GM19467 (cell line): ENCODE results near the gene KDM2A.
"Not testable (repeated sequence)": the region's sequence is repeated elsewhere in the genome, so short reads cannot be mapped to it uniquely, and the experiment has no call there.

Experiments used
- ATAC-seq: cut with Tn5 transposase; IDR thresholded peaks from one replicate; pipeline ENCODE4 v1.9.1; 2021; ENCODE audit warnings: mild to moderate bottlenecking, moderate library complexity; ENCODE audit not compliant: unreplicated experiment

Gene KDM2A

DNA sequence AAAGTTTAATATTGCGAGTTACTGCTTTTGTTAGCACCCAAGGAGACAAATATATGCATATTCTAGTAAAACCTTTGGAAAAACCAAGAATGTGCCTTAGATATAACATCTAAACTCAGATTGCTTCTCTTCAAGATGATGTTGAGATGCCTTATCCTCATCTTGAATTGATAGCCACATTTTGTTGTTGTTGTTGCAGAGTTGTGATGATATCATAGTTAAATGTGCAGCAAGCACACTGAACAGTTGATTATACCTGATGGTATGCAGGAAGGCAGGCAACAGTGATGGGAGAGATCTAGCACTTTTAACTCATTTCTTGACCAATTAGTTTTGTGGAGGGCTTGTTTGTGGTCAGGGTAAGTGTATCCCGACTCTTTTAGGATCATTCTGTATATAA lies 48.0 kb downstream of the KDM2A start:
- ATAC-seq, result no peak

DNA sequence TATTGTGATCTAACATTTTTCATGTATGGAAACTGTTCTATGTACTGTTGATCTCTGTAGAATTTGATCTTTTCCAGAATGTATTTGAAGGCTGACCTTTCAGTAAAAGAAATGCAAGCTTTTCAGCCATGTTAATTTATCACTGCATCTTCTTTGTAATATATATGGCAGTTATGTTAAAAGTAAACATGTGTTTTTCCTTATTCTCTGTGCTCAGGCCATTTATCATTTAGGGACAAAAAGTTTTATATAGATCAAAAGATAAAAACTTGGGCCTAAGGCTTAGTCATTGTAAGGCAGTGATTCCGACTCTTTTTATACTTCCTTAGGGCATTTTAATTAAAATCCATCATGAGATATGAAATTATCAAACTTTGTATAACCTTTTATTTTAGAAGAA lies 48.7 kb downstream of the KDM2A start:
- ATAC-seq, result no peak

DNA sequence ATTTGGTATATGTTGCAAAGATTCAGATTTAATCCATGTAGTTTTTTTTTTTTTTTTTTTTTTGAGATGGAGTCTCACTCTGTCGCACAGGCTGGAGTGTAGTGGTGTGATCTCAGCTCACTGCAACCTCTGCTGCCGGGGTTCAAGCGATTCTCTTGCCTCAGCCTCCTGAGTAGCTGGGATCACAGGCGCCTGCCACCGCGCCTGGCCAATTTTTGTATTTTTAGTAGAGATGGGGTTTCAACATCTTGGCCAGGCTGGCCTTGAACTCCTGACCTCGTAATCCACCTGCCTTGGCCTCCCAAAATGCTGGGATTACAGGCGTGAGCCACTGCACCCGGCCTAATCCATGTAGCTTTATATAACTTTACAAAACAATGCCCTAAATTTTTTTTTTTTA lies 49.8 kb downstream of the KDM2A start:
- ATAC-seq, result not testable (repeated sequence)

DNA sequence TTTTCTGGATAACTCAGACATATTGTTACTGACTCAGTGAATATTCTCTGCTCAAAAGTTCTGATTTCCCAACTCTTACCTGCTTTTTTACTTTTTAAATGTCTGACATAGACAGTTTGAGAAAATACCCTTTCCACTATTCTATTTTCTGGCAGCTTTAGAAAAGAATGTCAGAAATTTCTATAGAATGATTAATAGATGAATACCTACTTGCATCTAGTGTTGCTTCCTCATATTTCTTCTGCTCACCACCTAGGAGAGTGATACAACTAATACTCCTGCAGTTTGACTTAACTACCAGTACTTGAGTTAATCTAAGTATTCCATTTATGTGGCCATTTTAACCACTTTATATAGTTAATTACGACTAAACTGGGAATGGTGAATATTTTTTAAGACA lies 55.2 kb downstream of the KDM2A start:
- ATAC-seq, result no peak

DNA sequence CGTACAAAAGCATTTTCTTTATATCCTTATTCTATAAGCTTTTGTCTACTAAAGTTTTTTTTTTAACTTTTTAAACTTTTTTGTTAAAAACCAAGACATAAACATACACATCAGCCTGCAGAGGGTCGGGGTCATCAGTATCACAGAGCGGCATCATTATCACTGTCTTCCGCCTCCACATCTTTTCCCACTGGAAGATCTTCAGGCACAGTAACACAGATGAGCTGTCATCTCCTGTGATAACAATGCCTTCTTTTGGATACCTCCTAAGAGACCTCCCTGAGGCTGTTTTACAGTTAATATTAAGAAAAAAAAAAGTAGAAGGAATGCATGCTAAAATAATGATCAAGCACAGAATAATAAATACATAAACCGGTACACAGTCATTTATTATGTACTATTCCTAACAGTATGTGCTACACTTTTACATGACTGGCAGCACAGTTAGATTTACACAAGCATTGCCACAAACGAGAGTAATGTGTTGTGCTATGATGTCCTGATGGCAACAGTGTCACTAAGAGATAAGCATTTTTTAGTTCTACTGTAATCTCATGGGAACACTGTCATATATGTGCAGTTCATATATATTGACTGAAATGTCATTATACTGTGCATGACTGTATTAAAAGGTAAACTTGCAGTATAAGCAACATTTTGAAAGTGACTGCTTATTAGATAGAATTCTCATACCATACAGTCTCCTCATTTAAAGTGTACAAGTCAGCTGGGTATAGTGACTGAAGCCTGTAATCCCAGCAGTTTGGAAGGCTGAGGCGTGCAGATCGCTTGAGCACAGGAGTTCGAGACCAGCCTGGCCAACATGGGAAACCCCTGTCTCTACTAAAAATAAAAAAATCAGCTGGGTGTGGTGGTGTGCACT lies 58.6 kb downstream of the KDM2A start:
- ATAC-seq, result no peak

DNA sequence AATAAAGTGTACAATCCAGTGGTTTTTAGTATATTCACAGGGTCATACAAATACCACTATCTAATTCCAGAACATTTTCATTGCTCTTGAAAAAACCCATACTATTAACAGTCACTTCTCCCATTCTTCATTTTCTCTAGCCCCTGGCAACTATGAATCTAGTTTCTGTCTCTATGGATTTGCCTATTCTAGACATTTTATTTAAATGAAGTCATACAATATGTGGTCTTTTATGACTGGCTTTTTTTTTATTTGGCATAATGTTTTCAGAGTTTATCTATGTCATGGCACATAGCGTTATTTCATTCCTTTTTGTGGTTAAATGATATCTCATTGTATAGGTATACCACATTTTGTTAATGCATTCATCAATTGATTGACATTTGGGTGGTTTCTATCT lies 59.4 kb downstream of the KDM2A start:
- no peak for ATAC-seq

DNA sequence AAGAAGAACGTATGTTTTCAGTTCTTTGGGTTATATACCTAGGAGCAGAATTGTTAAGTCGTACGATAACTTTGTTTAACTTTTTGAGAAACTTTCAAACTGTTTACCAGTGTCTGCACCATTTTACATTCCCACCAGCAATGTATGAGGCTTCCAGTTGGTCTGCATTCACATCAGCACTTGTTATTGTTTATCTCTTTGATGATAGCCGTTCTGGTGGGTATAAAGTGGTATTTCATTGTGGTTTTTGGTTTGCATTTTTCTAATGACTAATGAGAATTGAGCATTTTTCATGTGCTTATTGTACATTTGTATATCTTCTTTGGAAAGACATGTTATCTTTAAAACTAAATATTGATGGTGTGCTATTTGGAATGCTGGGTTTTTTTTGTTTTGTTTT lies 59.8 kb downstream of the KDM2A start:
- no peak for ATAC-seq

DNA sequence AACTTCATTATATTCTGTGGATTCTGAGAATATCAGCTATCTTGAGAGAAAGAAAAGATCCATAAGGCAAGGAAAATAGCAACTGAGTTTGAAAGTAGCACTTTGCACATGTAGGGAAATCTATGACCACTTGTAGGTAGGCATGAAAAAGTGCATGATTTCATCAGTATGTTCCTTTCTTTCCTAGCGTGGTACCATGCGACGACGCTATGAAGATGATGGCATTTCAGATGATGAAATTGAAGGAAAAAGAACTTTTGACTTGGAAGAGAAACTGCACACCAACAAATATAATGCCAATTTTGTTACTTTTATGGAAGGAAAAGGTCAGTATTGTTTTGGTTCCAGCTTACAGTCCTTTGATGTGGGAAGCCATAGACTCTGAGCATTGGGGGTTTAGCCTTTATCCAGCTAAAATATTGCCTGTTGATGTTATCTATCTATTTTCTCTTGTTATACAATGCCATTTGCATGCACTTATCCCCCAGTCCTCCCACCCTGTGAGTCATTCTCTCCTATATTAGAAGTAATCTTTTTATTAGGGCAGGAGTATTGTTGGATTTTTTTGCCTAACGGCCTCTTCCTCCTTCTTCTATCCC lies 60.9 kb downstream of the KDM2A start:
- no peak for ATAC-seq

DNA sequence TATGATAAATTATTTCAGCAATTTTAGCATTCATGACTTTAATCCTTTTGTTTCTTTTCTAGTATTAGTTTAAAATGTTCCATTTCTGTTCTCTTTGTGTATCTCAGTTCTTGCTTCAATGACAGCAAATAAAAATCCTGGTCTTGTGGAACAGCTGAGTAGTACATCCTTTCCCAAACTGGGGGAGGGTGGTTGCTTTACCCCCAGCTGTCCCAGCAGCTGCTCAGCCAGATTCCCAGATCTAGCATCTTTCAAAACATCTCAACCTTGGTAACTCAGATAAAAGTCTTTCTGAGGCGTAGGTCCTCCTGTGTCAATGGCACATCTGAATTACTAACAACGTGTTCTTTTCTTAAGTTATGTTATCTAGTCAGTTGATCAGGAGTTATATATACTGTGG lies 75.0 kb downstream of the KDM2A start:
- ATAC-seq, result no peak

DNA sequence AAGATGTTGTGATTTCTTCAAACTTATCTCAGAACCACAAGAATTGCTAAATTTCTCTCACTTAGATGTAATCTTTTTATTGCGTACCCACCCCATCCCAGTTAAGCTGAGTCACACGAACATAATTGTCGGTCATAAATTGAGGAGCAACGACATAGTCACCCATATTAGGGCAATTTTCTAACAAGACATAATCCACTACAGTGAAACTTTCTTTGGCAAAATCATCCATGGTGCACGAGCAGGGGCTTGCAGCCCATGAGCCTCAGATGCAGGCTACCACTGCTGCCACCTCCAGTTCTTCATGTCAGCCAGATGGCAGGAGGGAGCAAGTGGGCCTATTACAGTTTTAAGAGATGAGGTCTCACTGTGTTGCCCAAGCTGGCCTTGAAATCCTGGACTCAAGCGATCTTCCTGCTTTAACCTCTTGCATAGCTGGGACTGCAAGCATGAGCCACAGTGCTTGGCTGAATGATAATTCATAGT lies 77.0 kb downstream of the KDM2A start:
- no peak for ATAC-seq

DNA sequence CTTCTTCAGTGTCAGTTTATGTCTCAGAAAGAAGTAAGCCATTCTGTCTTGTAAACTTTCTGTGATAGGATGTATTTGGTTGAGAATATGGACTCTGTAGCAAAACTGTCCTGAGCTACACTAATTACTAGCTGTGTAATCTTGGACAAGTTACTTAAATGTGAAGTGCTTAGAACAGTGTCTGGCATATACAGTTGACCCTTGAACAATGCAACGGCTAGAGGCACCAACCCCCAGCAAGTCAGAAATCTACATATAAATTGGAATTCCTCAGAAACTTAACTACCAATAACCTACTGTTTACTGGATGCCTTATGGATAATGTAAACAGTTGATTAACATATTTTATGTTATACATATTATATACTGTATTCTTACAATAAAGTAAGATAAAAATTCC lies 78.5 kb downstream of the KDM2A start:
- ATAC-seq, result no peak

DNA sequence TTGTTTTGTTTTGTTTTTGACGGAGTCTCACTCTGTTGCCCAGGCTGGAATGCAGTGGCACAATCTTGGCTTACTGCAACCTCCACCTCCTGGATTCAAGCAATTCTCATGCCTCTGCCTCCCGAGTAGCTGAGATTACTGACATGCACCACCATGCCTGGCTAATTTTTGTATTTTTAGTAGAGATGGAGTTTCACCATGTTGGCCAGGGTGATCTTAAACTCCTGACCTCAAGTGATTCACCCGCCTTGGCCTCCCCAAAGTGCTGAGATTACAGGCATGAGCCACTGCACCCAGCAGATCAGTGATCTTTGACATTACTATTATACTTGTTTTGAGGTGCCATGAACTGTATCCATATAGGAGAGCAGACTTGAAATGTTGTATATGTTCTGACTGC lies 79.7 kb downstream of the KDM2A start:
- not testable (repeated sequence) for ATAC-seq

DNA sequence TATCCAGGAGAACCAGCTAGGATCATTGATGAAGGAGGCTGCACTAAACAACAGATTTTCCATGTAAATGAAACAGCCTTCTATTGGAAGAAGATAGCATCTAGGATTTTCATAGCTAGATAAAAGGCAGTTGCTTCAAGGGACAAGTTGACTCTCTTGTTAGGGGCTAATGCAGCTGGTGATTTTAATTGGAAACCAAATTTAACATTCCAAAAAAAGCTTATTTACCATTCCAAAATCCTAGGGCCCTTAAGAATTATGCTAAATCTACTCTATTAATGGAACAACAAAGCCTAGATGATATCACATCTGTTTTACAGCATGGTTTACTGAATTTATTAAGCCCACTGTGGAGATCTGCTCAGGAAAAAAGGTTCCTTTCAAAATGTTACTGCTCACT lies 80.7 kb downstream of the KDM2A start:
- no peak for ATAC-seq

DNA sequence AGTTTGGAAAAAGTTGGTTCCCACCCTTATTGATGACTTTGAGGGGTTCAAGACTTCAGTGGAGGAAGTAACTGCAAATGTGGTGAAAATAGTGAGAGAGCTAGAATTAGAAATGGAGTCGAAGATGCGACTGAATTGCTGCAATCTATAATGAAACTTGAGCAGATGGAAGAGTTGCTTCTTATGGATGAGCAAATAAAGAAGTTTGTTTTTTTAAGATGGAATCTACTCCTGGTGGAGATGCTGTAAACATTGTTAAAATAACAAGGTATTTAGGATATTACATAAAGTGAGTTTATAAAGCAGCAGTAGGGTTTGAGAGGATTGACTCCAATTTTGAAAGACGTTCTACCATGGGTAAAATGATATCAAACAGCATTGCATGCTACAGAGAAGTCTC lies 83.0 kb downstream of the KDM2A start:
- no peak for ATAC-seq

DNA sequence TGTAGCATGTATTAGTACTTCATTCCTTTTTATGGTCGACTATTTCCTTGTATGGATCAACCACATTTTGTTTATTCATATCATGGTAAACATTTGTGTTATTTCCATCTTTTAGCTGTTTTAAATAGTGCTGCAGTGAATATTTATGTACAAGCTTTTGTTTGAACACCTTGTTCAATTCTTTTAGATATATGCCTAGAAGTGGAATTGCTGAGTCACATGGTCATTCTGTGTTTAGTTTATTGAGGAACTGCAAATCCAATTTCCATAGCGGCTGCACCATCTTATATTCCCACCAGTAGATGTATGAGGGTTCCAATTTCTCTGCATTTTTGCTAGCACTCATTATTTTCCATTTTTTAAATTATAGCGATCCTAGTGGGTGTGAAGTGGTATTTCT lies 85.8 kb downstream of the KDM2A start:
- no peak for ATAC-seq

DNA sequence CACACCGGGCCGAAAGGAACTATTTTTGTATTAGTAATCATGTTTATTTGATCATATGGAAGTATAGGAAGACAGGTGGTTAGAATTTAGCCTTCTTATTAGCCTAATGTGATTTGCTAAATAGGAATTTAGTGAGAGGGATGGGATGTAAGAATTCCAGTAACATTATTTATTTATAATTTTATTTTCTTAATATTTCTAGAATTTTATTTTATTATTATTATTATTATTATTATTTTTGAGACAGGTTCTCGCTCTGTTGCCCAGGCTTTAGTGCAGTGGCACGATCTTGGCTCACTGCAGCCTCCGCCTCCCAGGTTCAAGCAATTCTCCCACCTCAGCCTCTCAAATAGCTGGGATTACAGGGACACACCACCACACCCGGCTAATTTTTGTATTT lies 90.2 kb downstream of the KDM2A start:
- ATAC-seq, result not testable (repeated sequence)

DNA sequence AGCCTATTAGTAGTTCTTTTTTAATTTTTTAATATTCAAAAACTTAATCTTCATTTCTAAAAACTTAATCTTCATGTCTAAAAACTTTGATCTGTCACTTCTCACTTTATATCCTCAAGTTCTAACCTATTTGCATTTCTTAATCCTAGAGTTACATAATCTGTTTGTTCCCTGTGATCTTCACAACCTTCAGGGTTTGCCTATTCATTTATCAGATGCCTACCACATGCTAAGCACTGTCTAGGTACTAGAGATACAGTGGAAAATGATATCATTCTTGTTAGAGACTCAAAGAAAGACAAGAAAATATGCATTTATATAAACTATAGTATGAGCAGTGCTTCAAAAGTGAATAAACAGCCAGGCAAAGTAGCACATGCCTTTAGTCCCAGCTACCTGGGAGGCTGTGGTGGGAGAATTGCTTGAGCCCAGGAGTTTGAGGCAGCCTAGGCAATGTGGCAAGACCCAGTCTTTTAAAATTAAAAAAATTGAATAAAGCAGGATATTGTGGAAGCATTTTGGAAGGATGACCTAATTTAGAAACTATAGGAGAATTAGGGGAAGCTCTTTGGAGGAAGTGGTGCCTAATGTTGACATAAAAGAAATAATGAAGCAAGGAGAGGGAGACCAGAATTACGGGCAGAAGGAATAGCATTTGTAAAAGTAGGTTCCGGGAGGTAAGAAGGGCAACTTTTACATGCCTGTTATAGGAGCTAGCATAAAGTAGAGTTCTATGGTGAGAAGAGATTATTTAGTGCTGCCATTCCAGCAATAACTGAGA lies 92.8 kb downstream of the KDM2A start:
- ATAC-seq, result no peak

DNA sequence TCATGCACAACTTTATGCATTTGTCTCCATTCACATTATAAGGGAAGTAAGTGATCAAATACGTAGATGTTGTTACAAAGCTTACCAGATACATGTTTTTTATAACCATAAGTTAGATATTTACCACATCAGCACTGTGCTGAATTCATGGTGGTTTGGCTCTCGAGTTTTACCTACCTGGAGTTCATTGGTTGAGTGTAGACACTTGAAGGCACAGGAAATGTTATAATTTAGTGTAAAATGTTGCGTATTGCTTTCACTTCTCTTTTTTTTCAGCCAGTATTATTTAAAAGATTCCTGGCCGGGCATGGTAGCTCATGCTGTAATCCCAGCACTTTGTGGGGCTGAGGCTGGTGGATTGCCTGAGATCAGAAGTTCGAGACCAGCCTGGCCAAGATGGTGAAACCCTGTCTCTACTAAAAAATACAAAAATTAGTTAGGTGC lies 94.1 kb downstream of the KDM2A start:
- peak; percentile 71 for ATAC-seq

DNA sequence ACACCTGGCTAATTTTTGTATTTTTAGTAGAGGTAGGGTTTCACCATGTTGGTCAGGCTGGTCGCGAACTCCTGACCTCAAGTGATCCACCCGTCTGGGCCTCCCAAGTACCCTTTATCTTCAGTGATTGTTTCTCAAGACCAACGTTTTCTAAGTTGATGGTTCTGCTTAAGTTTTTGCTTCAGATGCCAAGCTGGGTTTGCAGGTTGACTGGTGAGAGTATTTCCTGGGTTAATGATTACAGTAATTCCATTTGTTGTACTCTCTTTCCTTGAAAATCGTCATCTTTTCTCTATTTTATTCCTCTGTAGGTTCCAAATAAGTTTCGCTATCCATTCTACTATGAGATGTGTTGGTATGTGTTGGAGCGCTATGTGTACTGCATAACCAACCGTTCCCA lies 108.7 kb downstream of the KDM2A start:
- ATAC-seq, result no peak

DNA sequence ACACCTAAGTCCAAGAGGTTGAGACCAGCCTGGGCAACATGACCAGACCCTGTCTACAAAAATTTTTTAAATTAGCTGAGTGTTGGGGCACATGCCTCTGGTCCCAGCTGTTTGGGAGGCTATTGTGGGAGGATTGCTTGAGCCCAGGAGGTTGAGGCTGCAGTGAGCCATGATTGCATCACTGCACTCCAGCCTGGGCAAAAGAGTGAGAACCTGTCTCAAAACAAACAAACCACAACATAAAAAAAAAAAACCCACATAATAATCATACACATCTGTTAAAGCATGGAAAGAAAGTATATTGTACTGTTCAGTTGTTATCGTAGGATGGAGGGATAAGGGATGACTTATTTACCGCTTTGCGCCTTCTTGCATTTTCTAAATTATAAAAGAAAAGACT lies 111.3 kb downstream of the KDM2A start:
- no peak for ATAC-seq

DNA sequence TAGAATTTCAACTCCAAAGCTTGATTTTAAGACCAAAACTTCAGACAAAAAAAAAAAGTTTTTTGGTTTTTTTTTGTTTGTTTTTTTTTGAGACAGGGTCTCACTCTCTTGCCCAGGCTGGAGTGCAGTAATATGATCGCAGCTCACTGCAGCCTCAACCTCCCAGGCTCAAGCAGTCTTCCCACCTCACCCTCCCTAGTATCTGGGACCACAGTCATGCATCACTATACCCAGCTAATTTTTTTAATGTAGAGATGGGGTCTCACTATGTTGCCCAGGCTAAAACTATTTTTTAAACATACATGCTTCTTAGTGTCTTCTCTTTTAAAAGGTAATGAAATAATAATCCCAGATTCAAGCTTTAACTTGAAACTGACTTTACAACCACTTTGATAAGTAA lies 111.8 kb downstream of the KDM2A start:
- no peak for ATAC-seq
